DND-41 (cell line): ENCODE data around the gene RASAL1.

Source experiments
- ATAC-seq: fragments of 200-7000 bp; cut with Tn5 transposase; 3 replicates; pipeline ENCODE4 v1.9.1; 2021; ENCODE audit warnings: low read depth; ENCODE audit not compliant: insufficient read depth
- DNase-seq: peaks from one replicate; pipeline ENCODE4 v3.0.0-alpha.2; 2020
- H2AFZ ChIP-seq: 2 replicates; pipeline ENCODE4 v1.6.0; 2012; ENCODE audit warnings: low read depth, low read length
- H3K27ac ChIP-seq: 2 replicates; pipeline ENCODE4 v1.5.1; 2012; ENCODE audit warnings: low read length, inconsistent platforms
- H3K27me3 ChIP-seq: fragments of 200-600 bp; sonication (generic); 2 replicates; pipeline ENCODE4 v1.6.0; 2012; ENCODE audit warnings: low read length, mild to moderate bottlenecking, inconsistent platforms; ENCODE audit not compliant: insufficient read depth, poor library complexity
- H3K36me3 ChIP-seq: 2 replicates; pipeline ENCODE4 v1.5.1; 2012; ENCODE audit warnings: low read length, inconsistent platforms; ENCODE audit not compliant: insufficient read depth
- H3K4me1 ChIP-seq: 2 replicates; pipeline ENCODE4 v1.5.1; 2012; ENCODE audit warnings: mild to moderate bottlenecking, low read length; ENCODE audit not compliant: insufficient read depth
- H3K4me2 ChIP-seq: 2 replicates; pipeline ENCODE4 v1.6.0; 2012; ENCODE audit warnings: mild to moderate bottlenecking, moderate library complexity, low read length, inconsistent platforms; ENCODE audit not compliant: insufficient read depth
- H3K4me3 ChIP-seq, 2 experiments: fragments of 200-600 bp in 1 of 2; shearing (Covaris generic) in 1 of 2; 2 replicates each; pipeline ENCODE4 v1.5.1; 2012 to 2016; ENCODE audit warnings: inconsistent platforms in 2 of 2, low read length in 2 of 2, mild to moderate bottlenecking in 2 of 2, low read depth in 1 of 2, moderate library complexity in 1 of 2
- H3K79me2 ChIP-seq: 2 replicates; pipeline ENCODE4 v1.6.0; 2012; ENCODE audit warnings: low read length, inconsistent platforms; ENCODE audit not compliant: insufficient read depth
- H3K9ac ChIP-seq: 2 replicates; pipeline ENCODE4 v1.6.0; 2012; ENCODE audit warnings: low read depth, mild to moderate bottlenecking, inconsistent platforms, low read length, moderate library complexity
- H3K9me3 ChIP-seq: 2 replicates; pipeline ENCODE4 v1.5.1; 2012; ENCODE audit warnings: low read length, moderate library complexity, mild to moderate bottlenecking, inconsistent platforms; ENCODE audit not compliant: insufficient read depth, severe bottlenecking
- H4K20me1 ChIP-seq: 2 replicates; pipeline ENCODE4 v1.6.0; 2012; ENCODE audit warnings: low read length; ENCODE audit not compliant: insufficient read depth
- CTCF ChIP-seq: IDR thresholded peaks from 2 replicates; pipeline ENCODE4 v1.5.1; 2012; ENCODE audit warnings: borderline replicate concordance, low read length, moderate library complexity, mild to moderate bottlenecking; ENCODE audit not compliant: poor library complexity, severe bottlenecking; ENCODE audit errors: extremely low read depth
- EZH2 ChIP-seq: IDR thresholded peaks from 3 replicates; pipeline ENCODE4 v1.6.1; 2012; ENCODE audit warnings: borderline replicate concordance, low read depth, mild to moderate bottlenecking, moderate library complexity, low read length, inconsistent platforms; ENCODE audit not compliant: severe bottlenecking

The RASAL1 gene

GRCh38 chr12:113145720-113146551 is 10.4 kb upstream of the RASAL1 start:
- Histone ChIP-seq H3K27ac (no peak overlapping the region), H4K20me1 (no peaks in the 10 kb centered on the region), H3K9ac (no peak overlapping the region), H3K4me1 (peaks cover 10% of the 10 kb centered on the region), H2AFZ (no peak overlapping the region), H3K36me3 (no peaks in the 10 kb centered on the region), H3K79me2 (no peaks in the 10 kb centered on the region), H3K4me2 (no peak overlapping the region), H3K4me3 (no peak overlapping the region), H3K27me3 (no peaks in the 10 kb centered on the region), H3K9me3 (no peaks in the 10 kb centered on the region)
- no peak for TF ChIP-seq CTCF
- TF ChIP-seq EZH2 = no peak
- no peak for DNase-seq
- no peak for ATAC-seq

- ATAC-seq (no peak), DNase-seq (no peak)
- Histone ChIP-seq H3K4me1 (peaks cover 6% of the 10 kb centered on the region), H3K9me3 (no peaks in the 10 kb centered on the region), H3K9ac (no peak overlapping the region), H3K4me3 (no peak overlapping the region), H3K27me3 (no peaks in the 10 kb centered on the region), H3K4me2 (no peak overlapping the region), H3K79me2 (no peaks in the 10 kb centered on the region), H3K36me3 (no peaks in the 10 kb centered on the region), H2AFZ (no peak overlapping the region), H4K20me1 (no peaks in the 10 kb centered on the region), H3K27ac (no peak overlapping the region)
- TF ChIP-seq CTCF (no peak), EZH2 (no peak)
Measured at GRCh38 chr12:113144806-113145205, 9.2 kb upstream of the RASAL1 start.

GRCh38 chr12:113143959-113144358 is 8.4 kb upstream of the RASAL1 start:
- Histone ChIP-seq H3K4me2 (no peak overlapping the region), H4K20me1 (no peaks in the 10 kb centered on the region), H3K4me3 (no peak overlapping the region), H2AFZ (no peak overlapping the region), H3K9ac (no peak overlapping the region), H3K36me3 (no peaks in the 10 kb centered on the region), H3K27ac (no peak overlapping the region), H3K27me3 (no peaks in the 10 kb centered on the region), H3K79me2 (no peaks in the 10 kb centered on the region), H3K4me1 (no peaks in the 10 kb centered on the region), H3K9me3 (no peaks in the 10 kb centered on the region)
- ATAC-seq (no peak), DNase-seq (no peak)
- TF ChIP-seq CTCF = no peak
- no peak for TF ChIP-seq EZH2
